ENCODE data around the gene CDC42SE1.

CDC42SE1 gene

GRCh38 chr1:151048645-151049032, 10.8 kb downstream of the CDC42SE1 start:
- no peak for DNase-seq (ENCODE audit: extremely low spot score)
- CTCF ChIA-PET, result interaction anchor here (0.9 to 6.8 kb wide), 5 partner anchors 10 to 42 kb away, joined by 3 to 69 read pairs (median 5); partner anchors contain the start of genes CDC42SE1, GABPB2, MINDY1 and MLLT11
- TF ChIP-seq, protein P1, sequence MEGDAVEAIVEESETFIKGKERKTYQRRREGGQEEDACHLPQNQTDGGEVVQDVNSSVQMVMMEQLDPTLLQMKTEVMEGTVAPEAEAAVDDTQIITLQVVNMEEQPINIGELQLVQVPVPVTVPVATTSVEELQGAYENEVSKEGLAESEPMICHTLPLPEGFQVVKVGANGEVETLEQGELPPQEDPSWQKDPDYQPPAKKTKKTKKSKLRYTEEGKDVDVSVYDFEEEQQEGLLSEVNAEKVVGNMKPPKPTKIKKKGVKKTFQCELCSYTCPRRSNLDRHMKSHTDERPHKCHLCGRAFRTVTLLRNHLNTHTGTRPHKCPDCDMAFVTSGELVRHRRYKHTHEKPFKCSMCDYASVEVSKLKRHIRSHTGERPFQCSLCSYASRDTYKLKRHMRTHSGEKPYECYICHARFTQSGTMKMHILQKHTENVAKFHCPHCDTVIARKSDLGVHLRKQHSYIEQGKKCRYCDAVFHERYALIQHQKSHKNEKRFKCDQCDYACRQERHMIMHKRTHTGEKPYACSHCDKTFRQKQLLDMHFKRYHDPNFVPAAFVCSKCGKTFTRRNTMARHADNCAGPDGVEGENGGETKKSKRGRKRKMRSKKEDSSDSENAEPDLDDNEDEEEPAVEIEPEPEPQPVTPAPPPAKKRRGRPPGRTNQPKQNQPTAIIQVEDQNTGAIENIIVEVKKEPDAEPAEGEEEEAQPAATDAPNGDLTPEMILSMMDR (IDR thresholded peaks at IDR 0.05; ENCODE audit: control extremely low read depth, extremely low read depth, low read depth, missing control alignments), result no peak
- POLR2A ChIA-PET, result interaction anchor here (0.6 kb wide), 1 partner anchor 9 kb away, joined by 3 read pairs; no protein-coding TSS in a partner anchor

- TF ChIP-seq, protein P1 (IDR thresholded peaks at IDR 0.05; ENCODE audit: control extremely low read depth, extremely low read depth, low read depth, missing control alignments), result peak; percentile 49
- ChIA-PET CTCF (interaction anchor here (0.7 to 6.8 kb wide), 12 partner anchors 11 to 52 kb away, joined by 3 to 69 read pairs (median 3); partner anchors contain the start of genes CDC42SE1, GABPB2, MINDY1 and MLLT11), POLR2A (interaction anchor here (0.6 to 1.6 kb wide), 3 partner anchors 9 to 11 kb away, joined by 3 to 4 read pairs (median 3); no protein-coding TSS in a partner anchor)
- peak; percentile 78 for DNase-seq (ENCODE audit: extremely low spot score)
Measured at GRCh38 chr1:151047925-151048644, 11.3 kb downstream of the CDC42SE1 start.

DNA sequence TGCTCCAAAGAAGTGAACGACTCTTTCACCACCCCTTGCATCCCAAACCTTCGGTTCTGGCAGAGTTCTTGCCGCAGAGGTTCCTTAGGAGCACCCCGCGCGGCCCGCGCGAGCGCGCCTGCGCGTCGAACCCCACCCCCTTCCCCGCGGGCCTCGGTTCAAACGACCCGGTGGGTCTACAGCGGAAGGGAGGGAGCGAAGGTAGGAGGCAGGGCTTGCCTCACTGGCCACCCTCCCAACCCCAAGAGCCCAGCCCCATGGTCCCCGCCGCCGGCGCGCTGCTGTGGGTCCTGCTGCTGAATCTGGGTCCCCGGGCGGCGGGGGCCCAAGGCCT, 11.9 kb downstream of the CDC42SE1 start, which contains the start of gene C1orf56:
Gene C1orf56 (plus strand): TSS at position 161 of the 334 bp plus-strand sequence. CDS start 97 bp downstream, at position 258.
- ChIA-PET POLR2A (interaction anchor here (1.1 to 1.6 kb wide), 2 partner anchors 10 to 11 kb away, joined by 3 to 4 read pairs; no protein-coding TSS in a partner anchor), CTCF (interaction anchor here (0.7 to 6.8 kb wide), 13 partner anchors 12 to 283 kb away, joined by 3 to 69 read pairs (median 3); partner anchors contain the start of genes CDC42SE1, GABPB2, MINDY1 and MLLT11)
- TF ChIP-seq, protein P1 (IDR thresholded peaks at IDR 0.05; ENCODE audit: control extremely low read depth, extremely low read depth, low read depth, missing control alignments), result no peak
- peak; percentile 87 for DNase-seq (ENCODE audit: extremely low spot score)

DNA sequence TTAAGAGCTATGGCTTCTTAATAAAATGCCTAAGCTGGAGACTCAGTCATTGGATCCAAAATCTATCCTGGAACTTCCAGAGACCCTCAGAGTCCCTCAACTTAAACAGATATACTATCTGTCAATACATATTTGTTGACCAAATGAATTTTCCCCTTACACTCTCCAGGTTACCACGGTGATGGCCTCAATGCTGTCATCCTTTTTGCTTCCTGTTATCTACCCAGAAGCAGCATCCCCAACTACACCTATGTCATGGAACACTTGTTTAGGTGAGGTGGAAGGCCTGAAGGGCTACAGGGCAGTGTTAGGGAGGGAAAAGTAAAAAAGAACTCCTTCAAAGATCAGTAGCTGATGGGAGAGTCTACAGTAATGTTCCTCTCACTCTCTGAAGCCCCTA, 16.3 kb downstream of the CDC42SE1 start:
- TF ChIP-seq, protein P1 (IDR thresholded peaks at IDR 0.05; ENCODE audit: control extremely low read depth, extremely low read depth, low read depth, missing control alignments), result no peak
- POLR2A ChIA-PET, result interaction anchor here (0.7 to 1.6 kb wide), 3 partner anchors 10 to 102 kb away, joined by 3 to 5 read pairs (median 4); partner anchors contain the start of gene CDC42SE1
- no peak for DNase-seq (ENCODE audit: extremely low spot score)
- CTCF ChIA-PET, result interaction anchor here (0.8 to 2.1 kb wide), 9 partner anchors 10 to 57 kb away, joined by 3 to 12 read pairs (median 4); partner anchors contain the start of gene CDC42SE1

GRCh38 chr1:151039521-151039920, 19.9 kb downstream of the CDC42SE1 start:
- CTCF ChIA-PET, result interaction anchor here (1.5 to 1.6 kb wide), 3 partner anchors 12 to 20 kb away, joined by 3 to 5 read pairs (median 5); partner anchors contain the start of gene CDC42SE1
- no peak for DNase-seq (ENCODE audit: extremely low spot score)
- POLR2A ChIA-PET, result no interaction called here
- TF ChIP-seq, protein P1 (IDR thresholded peaks at IDR 0.05; ENCODE audit: control extremely low read depth, extremely low read depth, low read depth, missing control alignments), result no peak

- DNase-seq (ENCODE audit: extremely low spot score), result no peak
- ChIA-PET POLR2A (interaction anchor here (0.5 kb wide), 1 partner anchor 12 kb away, joined by 6 read pairs; no protein-coding TSS in a partner anchor), CTCF (interaction anchor here (0.8 to 2.0 kb wide), 3 partner anchors 12 to 63 kb away, joined by 3 to 11 read pairs (median 5); no protein-coding TSS in a partner anchor)
- TF ChIP-seq, protein P1 (IDR thresholded peaks at IDR 0.05; ENCODE audit: control extremely low read depth, extremely low read depth, low read depth, missing control alignments), result no peak
Measured at GRCh38 chr1:151037032-151037431, 22.4 kb downstream of the CDC42SE1 start.

All from GM10248 (cell line).